Tibial artery (tissue), 4 donors: Measurements from ENCODE around the gene PYGO2.

Experiments
- DNase-seq, 2 donors: peaks; one replicate each; pipeline ENCODE4 v3.0.0-alpha.2; 2019
- H3K27ac ChIP-seq, 2 donors: fragments of 200-600 bp; sonication (generic) in 1 of 2; 1 replicate in 1 of 2; 2 replicates in 1 of 2; pipeline ENCODE4 v1.5.1; 2018 to 2019; ENCODE audit warnings: mild to moderate bottlenecking in 1 of 2
- H3K27me3 ChIP-seq, 2 donors: fragments of 200-600 bp; sonication (generic) in 1 of 2; one replicate each; pipeline versions ENCODE4 v1.5.1 to v1.6.0; 2016 to 2019
- H3K36me3 ChIP-seq, 3 donors: fragments of 200-600 bp; sonication (generic) in 2 of 3; one replicate each; pipeline ENCODE4 v1.5.1; 2016 to 2019; ENCODE audit warnings: mild to moderate bottlenecking in 2 of 3
- H3K4me1 ChIP-seq, 4 donors: fragments of 200-600 bp; sonication (generic) in 2 of 4; 1 replicate in 3 of 4; 2 replicates in 1 of 4; pipeline ENCODE4 v1.5.1; 2016 to 2019
- H3K4me3 ChIP-seq, 2 donors: fragments of 200-600 bp; sonication (generic) in 1 of 2; 1 replicate in 1 of 2; 2 replicates in 1 of 2; pipeline ENCODE4 v1.5.1; 2018 to 2019; ENCODE audit warnings: mild to moderate bottlenecking in 2 of 2
- H3K9me3 ChIP-seq, 3 donors: fragments of 200-600 bp; sonication (generic) in 1 of 3; one replicate each; pipeline ENCODE4 v1.5.1; 2016 to 2019
- CTCF ChIP-seq, 2 experiments: fragments of 200-600 bp in 1 of 2; fragments of 450-650 bp in 1 of 2; IDR thresholded peaks; one replicate each; pipeline ENCODE4 v1.5.1; 2017 to 2019; ENCODE audit warnings: antibody characterized with exemption in 2 of 2, mild to moderate bottlenecking in 1 of 2, moderate library complexity in 1 of 2
- intact Hi-C: fragments of 100-400 bp; cut with DNase I; formaldehyde crosslinking; loops from one replicate; pipeline ENCODE4 v1.15.0; 2023; ENCODE audit warnings: low total_unique reads

Gene PYGO2

GRCh38 chr1:155009221-155009711, 47.7 kb upstream of the PYGO2 start:
- intact Hi-C loops = no loop called here
- no peak for DNase-seq
- H3K27me3 ChIP-seq = no peaks in the 10 kb centered on the region
- H3K27ac ChIP-seq = peak overlapping the region in 1 of 2 donors; percentile 96
- TF ChIP-seq CTCF (IDR thresholded peaks at IDR 0.05) = no peak
- H3K9me3 ChIP-seq = no peaks in the 10 kb centered on the region
- peaks cover 0 to 94% (median 63%) of the 10 kb centered on the region in 4 donors for H3K4me1 ChIP-seq
- peaks cover 0 to 19% (median under 1%) of the 10 kb centered on the region in 3 donors for H3K36me3 ChIP-seq
- H3K4me3 ChIP-seq = no peak overlapping the region

GRCh38 chr1:155008015-155008941, 46.7 kb upstream of the PYGO2 start:
- peak overlapping the region; percentile 10 to 26 for H3K4me3 ChIP-seq
- H3K4me1 ChIP-seq = peaks cover 0 to 92% (median 67%) of the 10 kb centered on the region in 4 donors
- no peak for DNase-seq
- intact Hi-C loops = no loop called here
- no peak for TF ChIP-seq CTCF (IDR thresholded peaks at IDR 0.05)
- no peaks in the 10 kb centered on the region for H3K27me3 ChIP-seq
- H3K36me3 ChIP-seq = peaks cover 0 to 9% (median 0%) of the 10 kb centered on the region in 3 donors
- peak overlapping the region; percentile 95 to 96 for H3K27ac ChIP-seq
- no peaks in the 10 kb centered on the region for H3K9me3 ChIP-seq

GRCh38 chr1:155007251-155007828, 45.8 kb upstream of the PYGO2 start:
- intact Hi-C loops = no loop called here
- TF ChIP-seq CTCF (IDR thresholded peaks at IDR 0.05) = no peak
- peaks cover 0 to 9% (median 0%) of the 10 kb centered on the region in 3 donors for H3K36me3 ChIP-seq
- H3K9me3 ChIP-seq = no peaks in the 10 kb centered on the region
- H3K4me1 ChIP-seq = peaks cover 0 to 84% (median 63%) of the 10 kb centered on the region in 4 donors
- DNase-seq = no peak
- no peaks in the 10 kb centered on the region for H3K27me3 ChIP-seq
- peak overlapping the region in 1 of 2 donors; percentile 26 for H3K4me3 ChIP-seq
- H3K27ac ChIP-seq = peak overlapping the region; percentile 95 to 96

GRCh38 chr1:155006601-155007101, 45.1 kb upstream of the PYGO2 start:
- TF ChIP-seq CTCF (IDR thresholded peaks at IDR 0.05) = no peak
- intact Hi-C loops = no loop called here
- DNase-seq = no peak
- Histone ChIP-seq H3K4me1 (peaks cover 0 to 77% (median 56%) of the 10 kb centered on the region in 4 donors), H3K4me3 (no peak overlapping the region), H3K9me3 (no peaks in the 10 kb centered on the region), H3K27ac (peak overlapping the region; percentile 95 to 96), H3K27me3 (no peaks in the 10 kb centered on the region), H3K36me3 (peaks cover 0 to 9% (median 0%) of the 10 kb centered on the region in 3 donors)

- peak; percentile 77 to 92 for DNase-seq
- Histone ChIP-seq H3K36me3 (no peaks in the 10 kb centered on the region), H3K27ac (peak overlapping the region; percentile 95 to 96), H3K9me3 (no peaks in the 10 kb centered on the region), H3K4me3 (peak overlapping the region; percentile 87 to 96), H3K27me3 (no peaks in the 10 kb centered on the region), H3K4me1 (peaks cover 0 to 65% (median 49%) of the 10 kb centered on the region in 4 donors)
- intact Hi-C loops = no loop called here
- no peak for TF ChIP-seq CTCF (IDR thresholded peaks at IDR 0.05)
Measured at GRCh38 chr1:155005076-155006011, 43.8 kb upstream of the PYGO2 start.
